ENCODE results near the gene ST3GAL3. TPM values are rescaled to one million over a fixed set of nuclear protein-coding genes. Genes with fewer than 3 reads are reported as not detected.

ST3GAL3 gene
- total and polyA plus RNA-seq, 8 donors = 5.6 to 11.4 (median 8.6) TPM

GRCh38 chr1:43750083-43750482 lies 42.7 kb downstream of the ST3GAL3 start:
- Histone ChIP-seq H3K9me3 (no peaks in the 10 kb centered on the region), H3K4me3 (no peak overlapping the region), H3K27ac (no peak overlapping the region), H3K27me3 (no peaks in the 10 kb centered on the region), H3K36me3 (no peaks in the 10 kb centered on the region), H3K4me1 (no peaks in the 10 kb centered on the region)
- FAIRE-seq (no peak), ATAC-seq (no peak), DNase-seq (no peak)
- 91 to 95% methylated on average over 1 of the region's 1 CpG for WGBS, 2 donors
- TF ChIP-seq CTCF (IDR thresholded peaks at IDR 0.05) = no peak
- intact Hi-C loops (cut with DNase I) = loop anchor here in 1 of 3 donors (10.0 kb wide), 1 partner anchor 185 kb away; the partner anchor contains the start of gene ARTN

GRCh38 chr1:43753422-43753821 lies 46.1 kb downstream of the ST3GAL3 start:
- Histone ChIP-seq H3K36me3 (no peaks in the 10 kb centered on the region), H3K9me3 (no peaks in the 10 kb centered on the region), H3K27ac (no peak overlapping the region), H3K4me3 (no peak overlapping the region), H3K27me3 (no peaks in the 10 kb centered on the region), H3K4me1 (peaks cover 0 to 10% (median 6%) of the 10 kb centered on the region in 3 donors)
- DNase-seq (no peak), FAIRE-seq (no peak), ATAC-seq (no peak)
- WGBS, 2 donors = 75 to 86% methylated on average over 1 of the region's 1 CpG
- intact Hi-C loops (cut with DNase I) = loop anchor here in 1 of 3 donors (10.0 kb wide), 1 partner anchor 181 kb away; the partner anchor contains the start of gene ARTN
- no peak for TF ChIP-seq CTCF (IDR thresholded peaks at IDR 0.05)

- DNase-seq = no peak
- ATAC-seq = no peak
- Histone ChIP-seq H3K27me3 (no peaks in the 10 kb centered on the region), H3K4me1 (peaks cover 0 to 10% (median 6%) of the 10 kb centered on the region in 3 donors), H3K9me3 (no peaks in the 10 kb centered on the region), H3K27ac (no peak overlapping the region), H3K36me3 (no peaks in the 10 kb centered on the region), H3K4me3 (no peak overlapping the region)
- no peak for FAIRE-seq
- intact Hi-C loops (cut with DNase I) = loop anchor here in 1 of 3 donors (10.0 kb wide), 1 partner anchor 180 kb away; the partner anchor contains the start of gene ARTN
- no peak for TF ChIP-seq CTCF (IDR thresholded peaks at IDR 0.05)
Measured at GRCh38 chr1:43754892-43755291, 47.6 kb downstream of the ST3GAL3 start.

GRCh38 chr1:43757343-43758053 lies 50.2 kb downstream of the ST3GAL3 start:
- Histone ChIP-seq H3K36me3 (no peaks in the 10 kb centered on the region), H3K9me3 (no peaks in the 10 kb centered on the region), H3K4me1 (peaks cover 0 to 10% (median 6%) of the 10 kb centered on the region in 3 donors), H3K27me3 (no peaks in the 10 kb centered on the region), H3K27ac (no peak overlapping the region), H3K4me3 (no peak overlapping the region)
- ATAC-seq = peak; percentile 50 to 85 (median 72)
- intact Hi-C loops (cut with DNase I) = loop anchor here in 1 of 3 donors (10.0 kb wide), 1 partner anchor 177 kb away; the partner anchor contains the start of gene ARTN
- TF ChIP-seq CTCF (IDR thresholded peaks at IDR 0.05) = no peak
- 29 to 36% methylated on average over 2 of the region's 2 CpGs for WGBS, 2 donors
- FAIRE-seq = no peak
- DNase-seq = no peak
